GM18520 (cell line): ENCODE measurements around the gene OR2A2.
"Not testable (repeated sequence)": the region's sequence is repeated elsewhere in the genome, so short reads cannot be mapped to it uniquely, and the experiment has no call there.

Experiments
- ATAC-seq: cut with Tn5 transposase; IDR thresholded peaks from one replicate; pipeline ENCODE4 v1.9.1; 2021; ENCODE audit not compliant: unreplicated experiment

The OR2A2 gene, protein sequence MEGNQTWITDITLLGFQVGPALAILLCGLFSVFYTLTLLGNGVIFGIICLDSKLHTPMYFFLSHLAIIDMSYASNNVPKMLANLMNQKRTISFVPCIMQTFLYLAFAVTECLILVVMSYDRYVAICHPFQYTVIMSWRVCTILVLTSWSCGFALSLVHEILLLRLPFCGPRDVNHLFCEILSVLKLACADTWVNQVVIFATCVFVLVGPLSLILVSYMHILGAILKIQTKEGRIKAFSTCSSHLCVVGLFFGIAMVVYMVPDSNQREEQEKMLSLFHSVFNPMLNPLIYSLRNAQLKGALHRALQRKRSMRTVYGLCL

DNA sequence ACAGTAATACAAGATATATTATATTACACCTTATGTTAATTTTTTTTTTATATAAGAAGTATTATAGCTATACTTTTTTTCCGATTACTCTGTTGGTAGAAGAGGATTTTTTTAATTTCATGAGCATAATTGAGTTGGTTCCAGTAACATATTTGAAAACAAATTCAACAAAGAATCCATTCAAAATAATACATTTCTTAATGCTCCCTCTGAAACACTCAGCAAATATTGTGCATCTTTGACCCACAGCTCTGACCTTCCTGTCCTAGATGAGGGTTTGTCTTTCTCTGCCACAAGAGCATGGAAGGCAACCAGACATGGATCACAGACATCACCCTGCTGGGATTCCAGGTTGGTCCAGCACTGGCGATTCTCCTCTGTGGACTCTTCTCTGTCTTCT is at the start of gene OR2A2:
Gene OR2A2, plus strand, starts transcription at position 301 of the 400 bp plus-strand sequence. Its CDS starts 0 bp downstream, at position 301.
- ATAC-seq, result no peak

DNA sequence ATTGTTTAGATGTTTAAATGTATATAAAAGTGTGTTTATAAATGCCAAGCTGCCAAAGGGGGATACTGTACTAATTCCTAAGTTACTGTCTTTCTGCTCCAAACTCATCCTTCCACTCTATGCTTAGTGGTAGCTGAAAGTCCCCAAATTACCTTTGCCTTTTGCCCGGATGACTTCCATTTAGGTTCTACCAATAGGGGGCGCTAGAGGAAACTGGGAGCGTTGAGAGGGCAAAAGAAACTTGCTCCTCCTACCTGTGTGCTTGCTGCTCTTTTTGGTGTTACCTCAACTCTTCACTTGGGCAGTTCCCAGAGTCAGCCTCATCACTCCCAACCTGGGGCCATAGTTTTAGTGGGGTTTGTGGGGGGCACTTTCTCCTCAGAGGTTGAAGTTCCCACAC is 45.7 kb upstream of the OR2A2 start:
- no peak for ATAC-seq

DNA sequence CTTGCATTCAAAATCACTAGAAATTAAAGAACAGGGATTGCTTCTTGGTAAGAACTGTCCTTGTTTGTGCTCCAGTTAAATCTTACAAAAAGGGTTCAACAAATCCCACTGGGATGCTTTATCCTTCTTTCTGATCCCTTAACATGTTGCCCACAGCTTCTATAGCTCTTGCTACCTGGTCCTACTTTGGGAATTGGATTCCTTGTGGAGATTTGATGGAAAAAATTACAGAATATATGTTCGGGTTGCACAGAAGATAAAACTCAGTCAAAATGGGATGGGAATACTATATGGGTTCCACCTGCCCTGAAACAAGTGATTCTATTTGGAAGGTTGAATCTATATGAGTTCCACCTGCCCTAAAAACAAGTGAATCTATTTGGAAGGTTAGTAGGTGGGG is 39.9 kb upstream of the OR2A2 start, which contains the start of gene OR2A25:
Gene OR2A25, plus strand, starts transcription at position 301 of the 400 bp plus-strand sequence. CDS start 4,409 bp downstream, outside the sequence.
- no peak for ATAC-seq

DNA sequence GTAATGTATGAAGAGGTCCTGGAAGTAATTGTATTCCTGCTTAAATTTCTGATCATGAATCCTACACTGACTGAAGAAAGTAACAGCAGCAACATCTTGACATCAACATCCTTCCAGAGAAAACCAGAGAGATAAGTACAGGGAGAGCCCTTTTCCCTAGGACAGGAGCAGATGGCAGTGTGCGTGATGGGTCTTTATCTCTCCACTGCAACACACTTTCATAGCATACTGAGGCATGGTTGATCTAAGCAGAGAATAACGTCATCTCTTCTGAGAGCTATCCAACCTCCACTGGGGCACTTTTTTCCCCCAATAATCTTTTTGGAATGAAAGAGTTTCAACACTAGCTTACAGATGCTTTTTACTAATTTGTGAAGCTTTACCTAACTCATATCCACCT is 39.4 kb upstream of the OR2A2 start:
- ATAC-seq, result no peak

DNA sequence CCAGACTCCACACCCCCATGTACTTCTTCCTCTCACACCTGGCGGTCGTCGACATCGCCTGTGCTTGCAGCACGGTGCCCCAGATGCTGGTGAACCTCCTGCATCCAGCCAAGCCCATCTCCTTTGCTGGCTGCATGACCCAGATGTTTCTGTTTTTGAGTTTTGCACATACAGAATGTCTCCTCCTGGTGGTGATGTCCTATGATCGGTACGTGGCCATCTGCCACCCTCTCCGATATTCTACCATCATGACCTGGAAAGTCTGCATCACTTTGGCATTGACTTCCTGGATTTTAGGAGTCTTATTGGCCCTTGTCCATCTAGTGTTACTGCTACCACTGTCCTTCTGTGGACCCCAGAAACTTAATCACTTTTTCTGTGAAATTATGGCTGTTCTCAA is 35.0 kb upstream of the OR2A2 start:
- no peak for ATAC-seq

DNA sequence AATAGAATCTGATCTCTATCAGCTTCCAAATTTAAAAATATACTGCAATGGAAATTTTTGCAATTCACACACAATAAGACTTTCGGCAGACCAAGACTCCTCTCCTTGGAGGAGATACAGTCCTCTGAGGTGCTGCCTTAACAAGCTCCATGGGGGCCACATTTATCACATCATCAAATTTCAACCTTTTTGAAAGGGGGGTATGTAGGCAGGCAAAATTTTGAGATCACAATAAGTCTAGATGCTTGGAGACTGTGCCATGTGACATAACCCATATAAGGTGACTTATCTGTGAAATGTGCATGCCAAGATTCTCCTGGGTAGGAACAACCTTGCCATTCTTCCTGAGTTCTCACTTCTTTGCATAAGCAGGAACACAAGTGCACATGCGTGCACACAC is 23.4 kb upstream of the OR2A2 start, which contains the start of gene OR2A12:
Gene OR2A12, plus strand, starts transcription at position 301 of the 400 bp plus-strand sequence. CDS start 8,830 bp downstream, outside the sequence.
- no peak for ATAC-seq

DNA sequence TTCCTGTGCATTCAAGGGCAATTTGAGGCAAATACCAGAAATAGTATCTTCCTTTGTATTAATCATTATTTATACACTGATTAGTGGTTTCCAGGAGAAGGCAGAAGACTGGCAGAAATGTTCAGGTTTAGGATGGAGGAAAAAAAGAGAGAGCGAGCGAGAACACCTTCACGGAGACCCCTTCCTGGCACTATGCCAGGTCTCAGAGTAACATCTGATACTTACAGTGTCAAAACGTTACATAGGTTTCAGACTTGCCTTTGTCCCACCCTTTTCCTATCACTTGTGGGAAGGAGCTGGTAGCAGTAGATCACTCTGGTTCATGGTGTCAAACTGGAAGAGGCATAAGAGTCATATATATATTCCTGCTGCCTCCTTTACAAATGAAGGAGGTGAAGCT is 22.7 kb upstream of the OR2A2 start:
- no peak for ATAC-seq

DNA sequence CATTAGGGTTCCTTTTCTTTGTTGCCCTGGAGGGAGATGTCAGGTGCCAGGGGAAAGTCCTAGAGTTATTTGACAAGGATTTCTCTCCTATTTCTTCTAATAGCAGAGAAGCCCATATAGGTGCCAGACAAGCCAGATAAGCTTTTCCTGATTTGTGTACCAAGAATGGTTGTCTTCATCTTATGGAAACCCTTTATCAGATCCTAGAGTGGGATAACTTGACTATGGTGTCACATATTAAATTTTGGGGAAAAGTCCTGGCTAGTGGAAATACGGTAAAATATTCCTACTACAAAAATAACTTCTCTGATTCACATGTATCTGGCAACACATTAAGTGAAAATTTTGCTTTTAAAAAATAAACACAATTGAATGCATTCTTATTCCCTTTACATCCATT is 22.2 kb upstream of the OR2A2 start:
- ATAC-seq, result no peak

DNA sequence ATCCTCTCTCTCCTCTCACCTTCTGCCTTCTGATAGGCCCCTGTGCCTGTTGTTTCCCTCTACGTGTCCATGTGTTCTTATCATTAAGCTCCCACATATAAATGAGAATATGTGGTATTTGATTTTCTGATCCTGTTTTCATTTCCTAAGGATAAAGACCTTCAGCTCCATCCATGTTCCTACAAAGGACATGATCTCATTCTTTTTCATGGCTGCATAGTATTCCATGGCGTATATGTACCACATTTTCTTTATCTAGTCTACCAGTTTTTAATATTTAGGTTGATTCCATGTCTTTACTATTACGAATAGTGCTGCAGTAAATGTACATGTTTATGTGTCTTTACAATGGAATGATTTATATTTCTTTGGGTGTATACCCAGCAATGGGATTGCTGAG is 18.7 kb upstream of the OR2A2 start:
- ATAC-seq, result no peak

DNA sequence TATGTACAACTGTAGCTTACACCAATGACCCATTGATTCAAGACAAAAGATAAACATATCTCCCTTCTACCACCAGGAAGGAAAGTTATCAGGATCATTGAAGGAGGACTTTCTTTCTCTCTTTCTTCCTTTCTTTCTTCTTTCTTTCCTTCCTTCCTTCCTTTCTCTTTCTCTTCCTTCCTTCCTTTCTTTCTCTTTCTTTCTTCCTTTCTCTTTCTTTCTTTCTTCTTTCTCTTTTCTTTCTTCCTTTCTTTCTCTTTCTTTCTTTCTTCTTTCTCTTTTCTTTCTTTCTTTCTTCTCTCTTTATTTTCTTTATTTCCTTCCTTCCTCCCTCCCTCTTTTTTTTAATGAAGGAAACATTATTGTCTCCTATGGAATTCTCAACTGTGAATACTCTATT is 10.6 kb upstream of the OR2A2 start:
- no peak for ATAC-seq

DNA sequence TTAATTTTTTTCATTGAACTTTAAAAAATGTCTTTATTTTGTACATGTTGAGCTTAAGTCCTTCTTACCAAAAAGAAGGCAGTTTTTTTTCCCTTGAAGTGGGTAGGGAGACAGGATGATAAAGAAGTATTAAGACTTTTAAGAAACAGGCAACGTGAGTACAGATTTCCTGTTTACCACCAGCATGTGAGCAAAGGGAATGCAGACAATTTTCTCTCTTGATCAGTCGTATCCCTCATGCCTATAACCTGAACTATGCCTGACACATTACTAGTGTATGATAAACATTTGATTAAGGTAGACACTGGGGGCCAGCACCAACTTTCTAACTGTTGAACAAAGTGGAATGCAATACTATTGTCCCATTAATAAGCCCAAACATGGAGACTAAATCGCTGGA is 8.8 kb upstream of the OR2A2 start:
- ATAC-seq, result no peak

DNA sequence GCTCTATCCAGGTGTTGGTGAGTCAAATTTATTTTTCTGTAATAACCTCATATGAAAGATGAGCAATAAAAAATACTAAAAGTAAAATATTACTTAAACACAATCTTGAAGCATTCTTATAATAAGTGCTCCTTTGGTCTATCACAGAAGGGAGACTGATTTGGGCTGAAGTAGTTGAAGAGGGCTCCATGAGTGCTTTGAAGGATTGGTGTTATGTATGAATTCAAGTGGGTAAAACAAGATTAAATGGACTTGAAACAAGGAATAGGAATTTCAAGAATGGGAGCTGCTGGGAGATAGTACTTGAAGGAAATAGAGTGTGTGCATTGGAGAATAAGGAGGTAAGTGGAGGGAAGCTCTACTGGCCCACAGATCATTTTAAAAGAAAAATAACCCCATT is 7.3 kb upstream of the OR2A2 start:
- ATAC-seq, result no peak

DNA sequence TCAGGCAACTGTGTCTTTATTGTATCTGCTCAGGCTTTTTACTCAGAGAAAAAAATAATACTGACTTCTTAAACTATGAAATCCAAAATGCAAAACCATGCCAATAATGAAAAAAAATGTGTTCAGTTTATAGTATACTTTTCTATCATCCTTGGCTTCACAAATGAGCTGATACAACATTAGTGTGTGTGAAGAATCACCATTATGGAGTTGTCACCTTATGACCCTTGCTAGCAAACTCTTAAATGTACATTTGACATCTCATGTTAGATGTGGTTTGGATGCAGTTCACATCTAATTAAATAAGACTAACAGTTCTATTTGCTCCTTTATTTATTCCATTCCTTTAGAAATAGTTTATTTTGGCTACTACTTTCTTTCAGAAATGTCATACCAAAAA is 4.2 kb upstream of the OR2A2 start:
- no peak for ATAC-seq

DNA sequence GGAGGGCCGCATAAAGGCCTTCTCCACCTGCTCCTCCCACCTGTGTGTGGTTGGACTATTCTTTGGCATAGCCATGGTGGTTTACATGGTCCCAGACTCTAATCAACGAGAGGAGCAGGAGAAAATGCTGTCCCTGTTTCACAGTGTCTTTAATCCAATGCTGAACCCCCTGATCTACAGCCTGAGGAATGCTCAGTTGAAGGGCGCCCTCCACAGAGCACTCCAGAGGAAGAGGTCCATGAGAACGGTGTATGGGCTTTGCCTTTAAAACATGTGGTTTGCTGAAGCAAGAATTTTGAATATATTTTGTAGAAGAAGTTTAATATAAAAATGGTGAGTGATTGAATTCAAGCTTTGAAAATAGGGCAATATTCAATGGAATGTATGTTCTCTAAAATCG is 889 bp downstream of the OR2A2 start:
- no peak for ATAC-seq

DNA sequence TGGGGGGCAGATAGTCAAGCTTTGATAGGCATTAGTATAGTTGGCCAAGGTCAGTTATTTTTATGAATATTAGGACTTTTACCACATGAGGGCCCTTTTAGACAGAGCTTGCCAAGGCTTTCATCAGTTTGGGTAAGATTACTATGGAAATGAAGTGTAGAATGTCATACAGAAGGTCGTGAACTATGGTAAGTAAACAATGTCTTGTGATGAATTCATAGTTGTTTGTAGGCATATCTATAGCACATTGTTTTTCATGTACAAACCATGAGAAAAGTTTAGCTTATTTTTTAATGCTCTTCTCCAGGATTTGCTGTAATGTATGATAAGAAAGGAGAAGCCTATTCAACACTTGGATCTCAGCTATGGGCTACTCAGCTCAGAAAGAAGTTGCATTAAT is 4.3 kb downstream of the OR2A2 start:
- ATAC-seq, result no peak

DNA sequence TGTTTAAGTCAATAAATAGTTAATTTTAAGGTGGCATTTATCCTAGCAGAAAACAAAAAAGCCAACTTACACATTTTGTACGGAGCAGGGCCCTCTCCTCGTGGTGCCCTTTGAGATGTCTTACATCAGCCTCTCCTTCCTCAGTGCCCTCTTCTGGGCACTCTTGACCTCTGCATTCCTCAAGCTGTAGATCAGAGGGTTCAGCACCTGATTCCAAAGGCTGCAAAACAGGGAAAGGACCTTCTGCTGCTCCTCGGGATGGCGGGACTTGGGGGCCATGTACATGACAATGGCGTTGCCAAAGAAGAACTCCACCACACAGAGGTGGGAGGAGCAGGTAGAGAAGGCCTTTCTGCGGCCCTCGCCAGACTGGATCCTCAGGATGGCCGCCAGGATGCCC is 9.0 kb downstream of the OR2A2 start:
- ATAC-seq, result no peak

DNA sequence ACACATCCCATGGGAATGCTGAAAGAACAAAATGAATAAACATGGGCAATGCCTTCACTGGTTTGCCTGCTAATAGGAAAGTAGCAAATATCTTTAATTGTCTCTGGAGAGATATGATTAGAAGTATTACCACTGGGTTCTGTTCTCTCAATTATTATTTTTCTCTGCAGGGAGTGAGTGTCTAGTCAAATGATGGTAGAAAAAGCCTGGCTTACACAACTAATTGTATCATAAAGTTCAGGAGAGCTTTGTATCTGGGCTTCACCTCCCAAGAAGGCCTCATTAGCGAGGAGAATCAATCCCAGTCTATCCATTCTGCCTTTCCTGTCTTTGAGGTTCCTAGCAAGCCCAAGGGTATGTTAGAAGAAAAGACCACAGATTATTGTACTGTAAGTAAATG is 13.5 kb downstream of the OR2A2 start, which contains the start of gene OR2A14:
Gene OR2A14, plus strand, starts transcription at position 301 of the 400 bp plus-strand sequence. CDS start 5,937 bp downstream, outside the sequence.
- ATAC-seq, result no peak

DNA sequence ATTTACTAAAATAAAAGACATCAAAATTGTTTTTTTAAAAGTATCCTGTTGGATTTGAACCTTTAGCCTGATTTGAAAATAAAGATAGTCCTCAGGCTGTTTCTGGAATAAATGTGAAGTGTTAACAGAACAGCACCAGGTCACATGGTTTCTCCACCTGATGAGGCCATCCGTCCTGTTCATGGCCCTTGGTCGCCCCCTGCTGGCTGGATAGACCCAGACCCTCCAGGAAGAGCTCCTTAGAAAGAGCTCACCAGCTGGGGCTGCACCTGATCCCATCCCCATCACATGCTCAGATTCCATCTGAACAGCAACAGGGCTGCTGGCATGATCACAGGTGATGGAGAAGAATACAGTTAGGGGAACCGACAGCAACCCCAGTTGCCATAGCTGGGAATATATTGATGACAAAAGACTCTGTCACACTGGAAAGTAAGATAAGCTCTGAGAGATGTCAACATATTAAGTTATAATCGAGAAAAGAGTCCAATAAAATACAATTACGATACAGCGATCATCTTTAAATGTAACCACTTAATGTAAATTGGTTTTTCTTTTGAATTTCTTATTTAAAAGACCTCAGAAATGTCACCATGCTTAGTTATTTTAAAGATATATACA is 18.4 kb downstream of the OR2A2 start:
- ATAC-seq, result peak; percentile 93

DNA sequence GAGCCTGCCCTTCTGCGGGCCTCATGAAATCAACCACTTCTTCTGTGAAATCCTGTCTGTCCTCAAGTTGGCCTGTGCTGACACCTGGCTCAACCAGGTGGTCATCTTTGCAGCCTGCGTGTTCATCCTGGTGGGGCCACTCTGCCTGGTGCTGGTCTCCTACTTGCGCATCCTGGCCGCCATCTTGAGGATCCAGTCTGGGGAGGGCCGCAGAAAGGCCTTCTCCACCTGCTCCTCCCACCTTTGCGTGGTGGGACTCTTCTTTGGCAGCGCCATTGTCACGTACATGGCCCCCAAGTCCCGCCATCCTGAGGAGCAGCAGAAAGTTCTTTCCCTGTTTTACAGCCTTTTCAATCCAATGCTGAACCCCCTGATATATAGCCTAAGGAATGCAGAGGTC is 20.2 kb downstream of the OR2A2 start:
- not testable (repeated sequence) for ATAC-seq

DNA sequence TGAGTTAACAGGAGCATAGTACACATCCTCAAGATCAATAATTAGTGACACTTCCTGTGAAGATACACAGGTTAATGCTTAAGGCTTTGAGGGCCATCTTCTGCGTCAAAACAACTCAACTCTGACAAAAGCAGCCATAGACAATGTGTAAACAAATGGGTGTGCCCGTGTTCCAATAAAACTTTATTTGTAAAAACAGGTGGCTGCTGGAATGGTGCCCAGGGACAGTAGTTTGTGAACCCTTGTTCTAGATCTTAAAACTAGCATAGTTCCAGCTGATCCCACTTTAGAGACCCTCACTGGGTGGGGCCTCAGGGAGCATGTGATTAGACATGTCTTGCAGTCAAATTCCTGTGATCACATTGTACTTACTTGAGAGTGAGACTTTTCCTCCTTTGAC is 21.3 kb downstream of the OR2A2 start:
- no peak for ATAC-seq

DNA sequence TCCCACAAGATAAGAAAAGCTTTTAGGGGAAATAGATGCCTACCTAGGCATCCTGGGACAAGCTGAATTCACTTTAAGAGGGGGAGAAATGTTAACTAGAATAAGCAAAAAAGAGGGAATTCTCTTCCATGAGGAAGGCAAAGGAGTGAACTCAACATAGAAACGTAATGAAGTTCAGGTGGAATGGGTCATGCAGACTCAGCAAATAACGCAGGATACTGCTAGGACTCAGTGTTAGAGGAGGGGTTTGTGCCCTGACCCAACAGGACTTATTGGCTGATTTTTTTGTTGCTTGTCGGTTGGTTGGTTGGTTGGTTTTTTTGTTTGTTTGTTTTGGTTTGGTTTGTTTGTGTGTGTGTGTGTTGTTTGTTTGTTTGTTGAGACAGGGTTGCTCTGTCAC is 22.9 kb downstream of the OR2A2 start:
- no peak for ATAC-seq

DNA sequence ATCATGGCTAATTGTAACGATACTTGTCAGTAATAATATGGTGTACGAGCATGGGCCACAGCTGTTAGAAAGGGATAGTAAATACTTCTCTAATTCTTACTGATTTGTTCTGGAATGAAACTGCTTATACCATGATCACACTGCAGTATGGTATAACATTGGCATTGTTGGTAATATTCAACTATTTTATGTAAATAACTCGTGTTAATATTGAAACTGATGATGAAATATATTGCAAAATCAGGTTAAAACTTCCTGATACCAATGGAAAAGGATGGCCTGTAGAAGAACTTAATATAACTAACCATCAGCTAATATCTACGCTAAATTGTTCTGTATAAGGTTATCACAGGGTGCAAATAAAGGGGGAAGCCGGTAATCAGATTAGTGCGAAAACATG is 23.9 kb downstream of the OR2A2 start:
- ATAC-seq, result no peak
